Spleen (tissue), 7 donors: ENCODE measurements around the gene PPDPF.
A peak's percentile ranks its signal among the peaks of the same experiment; 100 is the strongest.

Experiments used
- POLR2A ChIP-seq, 3 donors: fragments of 450-650 bp; IDR thresholded peaks; one replicate each; pipeline ENCODE4 v1.5.1; 2017; ENCODE audit warnings: antibody characterized with exemption in 3 of 3, mild to moderate bottlenecking in 1 of 3
- POLR2AphosphoS5 ChIP-seq, 3 donors: sonication (generic); formaldehyde crosslinking; IDR thresholded peaks; one replicate each; pipeline ENCODE4 v1.5.1; 2017; ENCODE audit warnings: antibody characterized with exemption in 3 of 3
- TF ChIP-seq, protein P1 (sequence below), 11 experiments: fragments of 200-600 bp in 7 of 11; fragments of 450-650 bp in 4 of 11; sonication (generic) in 4 of 11; IDR thresholded peaks in 8 of 11; conservative IDR thresholded peaks in 3 of 11; 1 replicate in 7 of 11; 2 replicates in 4 of 11; pipeline versions ENCODE4 v1.4.0 to v1.8.0; 2016 to 2021; ENCODE audit warnings: antibody characterized with exemption in 11 of 11, inconsistent platforms in 4 of 11, mild to moderate bottlenecking in 1 of 11
- donor health status: DM: no; HTN: no; CAD: no; lungs with moderate emphysema.
- donor health status: DM: no; HTN: no; CAD: no.
- donor health status: DM: no; HTN: no; CAD: no.

DNA sequence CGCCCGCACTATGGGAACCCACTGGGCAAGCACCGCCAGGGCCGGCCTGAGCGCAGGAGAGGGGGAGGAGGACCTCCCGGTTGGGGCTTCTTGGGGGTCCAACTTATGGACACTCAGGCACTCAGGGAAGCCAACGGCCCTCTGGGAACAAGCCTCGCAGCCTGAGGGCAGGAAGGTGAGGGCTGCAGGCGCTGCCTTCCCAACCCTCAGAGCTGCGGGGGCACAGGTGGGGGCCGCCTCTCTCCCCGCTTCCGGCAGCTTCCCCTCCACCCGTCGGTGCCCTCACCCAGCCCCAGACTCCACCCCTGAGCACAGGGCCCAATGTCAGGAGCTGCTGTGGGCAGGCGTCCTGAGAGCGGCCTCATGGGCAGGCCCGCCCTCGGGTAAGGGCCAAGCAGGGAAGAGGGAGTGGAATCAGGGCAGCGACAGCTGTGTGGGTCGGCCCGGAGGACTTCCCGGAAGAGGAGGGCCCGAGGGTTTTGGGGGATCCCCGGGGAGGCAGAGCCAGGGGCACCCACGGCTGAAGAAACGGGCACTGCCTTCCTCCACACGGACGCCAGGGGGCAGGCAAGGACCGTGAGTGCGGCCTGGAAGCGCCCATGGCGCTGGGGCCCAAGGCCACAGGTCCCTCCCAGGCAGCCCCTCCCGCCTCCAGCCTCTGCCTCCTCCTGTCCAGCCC lies 17.1 kb downstream of the PPDPF start:
- TF ChIP-seq POLR2A (IDR thresholded peaks at IDR 0.05), result peak in 1 of 3 donors; percentile 44
- TF ChIP-seq, protein P1, sequence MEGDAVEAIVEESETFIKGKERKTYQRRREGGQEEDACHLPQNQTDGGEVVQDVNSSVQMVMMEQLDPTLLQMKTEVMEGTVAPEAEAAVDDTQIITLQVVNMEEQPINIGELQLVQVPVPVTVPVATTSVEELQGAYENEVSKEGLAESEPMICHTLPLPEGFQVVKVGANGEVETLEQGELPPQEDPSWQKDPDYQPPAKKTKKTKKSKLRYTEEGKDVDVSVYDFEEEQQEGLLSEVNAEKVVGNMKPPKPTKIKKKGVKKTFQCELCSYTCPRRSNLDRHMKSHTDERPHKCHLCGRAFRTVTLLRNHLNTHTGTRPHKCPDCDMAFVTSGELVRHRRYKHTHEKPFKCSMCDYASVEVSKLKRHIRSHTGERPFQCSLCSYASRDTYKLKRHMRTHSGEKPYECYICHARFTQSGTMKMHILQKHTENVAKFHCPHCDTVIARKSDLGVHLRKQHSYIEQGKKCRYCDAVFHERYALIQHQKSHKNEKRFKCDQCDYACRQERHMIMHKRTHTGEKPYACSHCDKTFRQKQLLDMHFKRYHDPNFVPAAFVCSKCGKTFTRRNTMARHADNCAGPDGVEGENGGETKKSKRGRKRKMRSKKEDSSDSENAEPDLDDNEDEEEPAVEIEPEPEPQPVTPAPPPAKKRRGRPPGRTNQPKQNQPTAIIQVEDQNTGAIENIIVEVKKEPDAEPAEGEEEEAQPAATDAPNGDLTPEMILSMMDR (IDR thresholded peaks at IDR 0.05 in 8 of 11, conservative IDR thresholded peaks at IDR 0.05 in 3 of 11), result peak; percentile 98 to 100 (median 99)
- peak; percentile 89 to 94 (median 90) for TF ChIP-seq POLR2AphosphoS5 (IDR thresholded peaks at IDR 0.05)
